MCF 10A (cell line): ENCODE results near the gene DUOXA2. TPM values are rescaled to one million over a fixed set of nuclear protein-coding genes. Genes with fewer than 3 reads are reported as not detected.

ENCODE experiments used
- BruUV-seq: library from RNA; stranded (reverse); fragments of 400-500 nt; replicated peaks from 2 replicates; lab custom pipeline; 2021; lab: Mats Ljungman, UMichigan
- CTCF ChIA-PET: fragments of 300-600 bp; sonication (Branson Sonifier 250); formaldehyde crosslinking; extraction: SDS; loops from one replicate; lab custom pipeline; 2021; ENCODE audit warnings: antibody characterized with exemption, inconsistent platforms; lab: Yijun Ruan, JAX
- POLR2A ChIA-PET: fragments of 300-600, 350-650 bp; sonication (Branson Sonifier 250); formaldehyde crosslinking; extraction: SDS; loops from one replicate; lab custom pipeline; 2020; ENCODE audit warnings: antibody characterized with exemption, inconsistent platforms; lab: Yijun Ruan, JAX
- DNase-seq: peaks from one replicate; pipeline ENCODE4 v3.0.0-alpha.2; 2018; ENCODE audit not compliant: unreplicated experiment
- H3K27ac Mint-ChIP-seq: one replicate; pipeline ENCODE4 v1.8.0; 2022; ENCODE audit warnings: mild to moderate bottlenecking, low read depth, mixed read lengths; ENCODE audit not compliant: unreplicated experiment
- H3K27me3 Mint-ChIP-seq: one replicate; pipeline ENCODE4 v1.8.0; 2022; ENCODE audit warnings: mixed read lengths; ENCODE audit not compliant: insufficient read depth, unreplicated experiment
- H3K36me3 Mint-ChIP-seq: one replicate; pipeline ENCODE4 v1.8.0; 2022; ENCODE audit warnings: mild to moderate bottlenecking, moderate library complexity, mixed read lengths; ENCODE audit not compliant: insufficient read depth, unreplicated experiment
- H3K4me1 Mint-ChIP-seq: one replicate; pipeline ENCODE4 v1.8.0; 2022; ENCODE audit warnings: mixed read lengths; ENCODE audit not compliant: insufficient read depth, unreplicated experiment
- H3K4me3 Mint-ChIP-seq: one replicate; pipeline ENCODE4 v1.8.0; 2022; ENCODE audit warnings: mild to moderate bottlenecking, moderate library complexity, mixed read lengths; ENCODE audit not compliant: unreplicated experiment
- H3K9me3 Mint-ChIP-seq: one replicate; pipeline ENCODE4 v1.8.0; 2022; ENCODE audit warnings: mixed read lengths; ENCODE audit not compliant: unreplicated experiment
- CTCF ChIP-seq: fragments of 200-600 bp; IDR thresholded peaks from one replicate; pipeline ENCODE4 v1.8.0; 2022; ENCODE audit warnings: antibody characterized with exemption, mild to moderate bottlenecking; ENCODE audit not compliant: unreplicated experiment
- intact Hi-C: fragments of 100-400 bp; cut with micrococcal nuclease; formaldehyde crosslinking; loops from 2 replicates; pipeline ENCODE4 v1.14.1; 2022
- total RNA-seq: library from RNA; stranded (reverse); gene quantifications from 2 replicates; pipeline ENCODE4 v1.2.3, GENCODE V29; 2022

Gene DUOXA2
- total RNA-seq, 1 experiment from 2014 or later = not detected

GRCh38 chr15:45106002-45106790 is 7.9 kb upstream of the DUOXA2 start:
- no TSS peak for BruUV-seq
- intact Hi-C loops = no loop called here

GRCh38 chr15:45107941-45108630 is 6.0 kb upstream of the DUOXA2 start:
- Mint-ChIP-seq H3K4me1 (no peaks in the 10 kb centered on the region), H3K27ac (no peak overlapping the region), H3K4me3 (no peak overlapping the region), H3K9me3 (no peaks in the 10 kb centered on the region), H3K36me3 (no peaks in the 10 kb centered on the region), H3K27me3 (peaks cover 15% of the 10 kb centered on the region)
- ChIA-PET CTCF (interaction anchor here (6.2 kb wide), 1 partner anchor 11 kb away, joined by 43 read pairs; no protein-coding TSS in a partner anchor), POLR2A (no interaction called here)
- no TSS peak for BruUV-seq
- intact Hi-C loops = no loop called here
- no peak for TF ChIP-seq CTCF
- no peak for DNase-seq

More at GRCh38 chr15:45106002-45106790, 7.9 kb upstream of the DUOXA2 start:
- no peaks in the 10 kb centered on the region for H3K27me3 Mint-ChIP-seq
- no peak for DNase-seq
- no peaks in the 10 kb centered on the region for H3K36me3 Mint-ChIP-seq
- no peak overlapping the region for H3K4me3 Mint-ChIP-seq
- TF ChIP-seq CTCF = no peak
- H3K4me1 Mint-ChIP-seq = no peaks in the 10 kb centered on the region
- H3K9me3 Mint-ChIP-seq = no peaks in the 10 kb centered on the region
- POLR2A ChIA-PET = no interaction called here
- CTCF ChIA-PET = interaction anchor here (1.8 to 6.2 kb wide), 2 partner anchors 10 to 13 kb away, joined by 4 to 43 read pairs; no protein-coding TSS in a partner anchor
- no peak overlapping the region for H3K27ac Mint-ChIP-seq

- peaks cover 38% of the 10 kb centered on the region for H3K27me3 Mint-ChIP-seq
Measured at GRCh38 chr15:45110256-45110820, 3.8 kb upstream of the DUOXA2 start.

More at GRCh38 chr15:45110256-45110820, 3.8 kb upstream of the DUOXA2 start:
- no peak overlapping the region for H3K27ac Mint-ChIP-seq
- intact Hi-C loops = no loop called here
- no peak for TF ChIP-seq CTCF
- BruUV-seq = no TSS peak
- H3K4me1 Mint-ChIP-seq = peaks cover 6% of the 10 kb centered on the region
- CTCF ChIA-PET = interaction anchor here (6.2 kb wide), 1 partner anchor 9 kb away, joined by 43 read pairs; no protein-coding TSS in a partner anchor
- H3K9me3 Mint-ChIP-seq = no peaks in the 10 kb centered on the region
- DNase-seq = no peak
- H3K4me3 Mint-ChIP-seq = no peak overlapping the region
- POLR2A ChIA-PET = no interaction called here
- no peaks in the 10 kb centered on the region for H3K36me3 Mint-ChIP-seq
